Neural progenitor cell (in vitro differentiated cells): ENCODE data around the gene CCDC201.
"Not testable (repeated sequence)": the region's sequence is repeated elsewhere in the genome, so short reads cannot be mapped to it uniquely, and the experiment has no call there.

Experiments used
- EZH2 ChIP-seq: fragments of 200-600 bp; sonication (generic); IDR thresholded peaks from 2 replicates; pipeline ENCODE4 v1.6.1; 2017; ENCODE audit warnings: antibody characterized with exemption, mild to moderate bottlenecking, moderate library complexity
- TF ChIP-seq, protein P1 (sequence below): fragments of 200-600 bp; sonication (generic); IDR thresholded peaks from 2 replicates; pipeline ENCODE4 v1.5.1; 2017; ENCODE audit warnings: antibody characterized with exemption, mild to moderate bottlenecking

DNA sequence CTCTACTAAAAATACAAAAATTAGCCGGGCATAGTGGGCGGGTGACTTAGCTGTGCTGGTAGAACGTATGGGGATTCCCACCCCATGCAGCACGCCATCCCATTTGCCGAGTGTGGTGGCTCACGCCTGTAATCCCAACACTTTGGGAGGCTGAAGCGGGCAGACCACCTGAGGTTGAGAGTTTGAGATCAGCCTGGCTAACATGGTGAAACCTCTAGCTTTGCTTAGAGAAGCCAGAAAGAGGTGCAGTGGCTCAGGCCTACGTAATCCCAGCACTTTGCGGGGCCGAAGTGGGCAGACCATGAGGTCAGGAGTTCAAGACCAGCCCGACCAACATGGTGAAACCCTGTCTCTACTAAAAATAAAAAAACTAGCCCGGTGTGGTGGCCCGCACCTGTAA lies 45.2 kb downstream of the CCDC201 start:
- TF ChIP-seq, protein P1, sequence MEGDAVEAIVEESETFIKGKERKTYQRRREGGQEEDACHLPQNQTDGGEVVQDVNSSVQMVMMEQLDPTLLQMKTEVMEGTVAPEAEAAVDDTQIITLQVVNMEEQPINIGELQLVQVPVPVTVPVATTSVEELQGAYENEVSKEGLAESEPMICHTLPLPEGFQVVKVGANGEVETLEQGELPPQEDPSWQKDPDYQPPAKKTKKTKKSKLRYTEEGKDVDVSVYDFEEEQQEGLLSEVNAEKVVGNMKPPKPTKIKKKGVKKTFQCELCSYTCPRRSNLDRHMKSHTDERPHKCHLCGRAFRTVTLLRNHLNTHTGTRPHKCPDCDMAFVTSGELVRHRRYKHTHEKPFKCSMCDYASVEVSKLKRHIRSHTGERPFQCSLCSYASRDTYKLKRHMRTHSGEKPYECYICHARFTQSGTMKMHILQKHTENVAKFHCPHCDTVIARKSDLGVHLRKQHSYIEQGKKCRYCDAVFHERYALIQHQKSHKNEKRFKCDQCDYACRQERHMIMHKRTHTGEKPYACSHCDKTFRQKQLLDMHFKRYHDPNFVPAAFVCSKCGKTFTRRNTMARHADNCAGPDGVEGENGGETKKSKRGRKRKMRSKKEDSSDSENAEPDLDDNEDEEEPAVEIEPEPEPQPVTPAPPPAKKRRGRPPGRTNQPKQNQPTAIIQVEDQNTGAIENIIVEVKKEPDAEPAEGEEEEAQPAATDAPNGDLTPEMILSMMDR: not testable (repeated sequence)
- not testable (repeated sequence) for TF ChIP-seq EZH2
